LNCAP (cell line): Measurements from ENCODE around the gene DAAM1.

Experiments used
- TF ChIP-seq, protein P1 (sequence below): fragments of 450-650 bp; IDR thresholded peaks from 2 replicates; pipeline ENCODE4 v1.5.1; 2017; ENCODE audit warnings: mild to moderate bottlenecking

The DAAM1 gene

DNA sequence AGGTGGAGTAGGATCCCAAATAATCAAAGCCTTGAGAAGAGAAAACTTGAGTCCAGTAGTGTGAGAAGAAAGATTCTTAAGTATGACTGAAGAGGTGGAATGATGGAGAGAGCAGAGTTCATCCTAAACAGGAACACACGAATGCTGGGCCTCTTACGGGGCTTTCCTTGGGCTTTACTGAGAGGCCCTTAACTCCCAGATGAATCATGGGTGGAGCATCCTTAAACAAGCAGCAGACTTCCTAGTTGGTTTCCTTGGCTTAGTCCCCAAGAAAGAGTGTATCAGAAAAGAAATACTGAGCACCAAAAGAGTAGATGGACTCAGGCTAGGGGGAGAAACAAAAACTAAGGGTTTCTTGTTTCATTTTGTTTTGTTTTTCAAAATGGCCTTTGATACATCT, 144.3 kb downstream of the DAAM1 start:
- TF ChIP-seq, protein P1, sequence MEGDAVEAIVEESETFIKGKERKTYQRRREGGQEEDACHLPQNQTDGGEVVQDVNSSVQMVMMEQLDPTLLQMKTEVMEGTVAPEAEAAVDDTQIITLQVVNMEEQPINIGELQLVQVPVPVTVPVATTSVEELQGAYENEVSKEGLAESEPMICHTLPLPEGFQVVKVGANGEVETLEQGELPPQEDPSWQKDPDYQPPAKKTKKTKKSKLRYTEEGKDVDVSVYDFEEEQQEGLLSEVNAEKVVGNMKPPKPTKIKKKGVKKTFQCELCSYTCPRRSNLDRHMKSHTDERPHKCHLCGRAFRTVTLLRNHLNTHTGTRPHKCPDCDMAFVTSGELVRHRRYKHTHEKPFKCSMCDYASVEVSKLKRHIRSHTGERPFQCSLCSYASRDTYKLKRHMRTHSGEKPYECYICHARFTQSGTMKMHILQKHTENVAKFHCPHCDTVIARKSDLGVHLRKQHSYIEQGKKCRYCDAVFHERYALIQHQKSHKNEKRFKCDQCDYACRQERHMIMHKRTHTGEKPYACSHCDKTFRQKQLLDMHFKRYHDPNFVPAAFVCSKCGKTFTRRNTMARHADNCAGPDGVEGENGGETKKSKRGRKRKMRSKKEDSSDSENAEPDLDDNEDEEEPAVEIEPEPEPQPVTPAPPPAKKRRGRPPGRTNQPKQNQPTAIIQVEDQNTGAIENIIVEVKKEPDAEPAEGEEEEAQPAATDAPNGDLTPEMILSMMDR = no peak

GRCh38 chr14:59333235-59333634, 144.8 kb downstream of the DAAM1 start:
- TF ChIP-seq, protein P1 = no peak

GRCh38 chr14:59333668-59334067, 145.2 kb downstream of the DAAM1 start:
- TF ChIP-seq, protein P1 = no peak

GRCh38 chr14:59334253-59334652, 145.8 kb downstream of the DAAM1 start:
- TF ChIP-seq, protein P1 = no peak

DNA sequence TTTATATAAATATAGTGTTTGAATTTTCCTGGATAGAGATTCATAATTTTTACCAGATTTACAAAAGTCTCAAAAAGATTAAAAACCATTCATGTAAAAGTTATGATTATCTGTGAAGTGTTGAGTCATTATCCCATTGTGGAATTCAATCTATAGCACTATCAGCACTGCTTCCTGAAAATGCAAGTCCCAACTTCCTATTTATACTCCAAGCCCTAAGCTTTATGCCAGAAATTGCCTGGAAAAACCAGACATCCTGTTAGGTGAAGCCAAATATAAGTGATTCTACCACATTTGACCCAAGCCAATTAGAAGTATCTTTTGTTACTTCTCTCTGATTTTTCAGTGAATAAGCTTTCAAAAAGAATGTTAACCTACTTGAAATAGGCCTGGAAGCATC, 147.6 kb downstream of the DAAM1 start:
- TF ChIP-seq, protein P1 = no peak

DNA sequence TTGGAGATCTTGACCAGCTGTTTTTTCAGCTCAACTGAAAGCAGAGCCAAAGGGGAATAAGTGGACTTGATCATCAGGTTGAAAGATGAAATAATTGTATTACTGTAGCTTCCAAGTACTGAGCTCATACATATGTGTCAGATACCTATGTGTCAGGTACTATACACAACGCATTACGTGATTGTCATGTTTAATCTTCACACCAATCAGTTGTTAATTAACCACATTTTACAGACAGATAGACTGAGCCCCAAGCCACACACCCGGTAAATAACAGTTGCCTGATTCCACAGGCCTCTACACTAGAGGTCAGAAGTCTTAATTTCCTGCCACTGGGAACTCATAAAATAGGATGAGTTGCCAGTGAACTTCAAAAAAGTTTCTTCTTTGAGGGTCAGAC, 148.2 kb downstream of the DAAM1 start:
- TF ChIP-seq, protein P1 = no peak

- TF ChIP-seq, protein P1 = no peak
These were observed 148.7 kb downstream of the DAAM1 start for GRCh38 chr14:59337141-59337611.

DNA sequence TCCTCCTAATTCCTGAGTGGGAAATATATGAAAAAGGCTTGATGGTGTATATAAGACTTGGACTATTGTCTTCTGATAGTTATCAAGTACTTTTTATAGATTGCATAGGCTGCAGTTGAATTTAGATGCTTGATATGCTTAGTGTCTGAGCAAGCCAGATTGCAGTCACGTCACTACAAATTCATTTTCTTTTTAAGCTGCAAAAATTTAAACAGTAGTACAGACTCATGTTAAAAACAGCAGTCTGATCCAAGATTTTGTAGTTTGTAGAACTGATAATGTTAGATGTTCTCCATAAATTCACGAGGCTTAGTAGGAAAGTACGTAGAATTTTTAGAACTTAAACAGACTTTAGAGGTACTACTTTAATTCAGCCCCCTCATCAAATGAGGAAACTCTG, 150.3 kb downstream of the DAAM1 start:
- TF ChIP-seq, protein P1 = no peak
